DND-41 (cell line): ENCODE measurements around the gene RASA2.

Experiments used
- ATAC-seq: fragments of 200-7000 bp; cut with Tn5 transposase; 3 replicates; pipeline ENCODE4 v1.9.1; 2021; ENCODE audit warnings: low read depth; ENCODE audit not compliant: insufficient read depth
- DNase-seq: peaks from one replicate; pipeline ENCODE4 v3.0.0-alpha.2; 2020
- H2AFZ ChIP-seq: 2 replicates; pipeline ENCODE4 v1.6.0; 2012; ENCODE audit warnings: low read depth, low read length
- H3K27ac ChIP-seq: 2 replicates; pipeline ENCODE4 v1.5.1; 2012; ENCODE audit warnings: low read length, inconsistent platforms
- H3K27me3 ChIP-seq: fragments of 200-600 bp; sonication (generic); 2 replicates; pipeline ENCODE4 v1.6.0; 2012; ENCODE audit warnings: low read length, mild to moderate bottlenecking, inconsistent platforms; ENCODE audit not compliant: insufficient read depth, poor library complexity
- H3K36me3 ChIP-seq: 2 replicates; pipeline ENCODE4 v1.5.1; 2012; ENCODE audit warnings: low read length, inconsistent platforms; ENCODE audit not compliant: insufficient read depth
- H3K4me1 ChIP-seq: 2 replicates; pipeline ENCODE4 v1.5.1; 2012; ENCODE audit warnings: mild to moderate bottlenecking, low read length; ENCODE audit not compliant: insufficient read depth
- H3K4me2 ChIP-seq: 2 replicates; pipeline ENCODE4 v1.6.0; 2012; ENCODE audit warnings: mild to moderate bottlenecking, moderate library complexity, low read length, inconsistent platforms; ENCODE audit not compliant: insufficient read depth
- H3K4me3 ChIP-seq, 2 experiments: fragments of 200-600 bp in 1 of 2; shearing (Covaris generic) in 1 of 2; 2 replicates each; pipeline ENCODE4 v1.5.1; 2012 to 2016; ENCODE audit warnings: inconsistent platforms in 2 of 2, low read length in 2 of 2, mild to moderate bottlenecking in 2 of 2, low read depth in 1 of 2, moderate library complexity in 1 of 2
- H3K79me2 ChIP-seq: 2 replicates; pipeline ENCODE4 v1.6.0; 2012; ENCODE audit warnings: low read length, inconsistent platforms; ENCODE audit not compliant: insufficient read depth
- H3K9ac ChIP-seq: 2 replicates; pipeline ENCODE4 v1.6.0; 2012; ENCODE audit warnings: low read depth, mild to moderate bottlenecking, inconsistent platforms, low read length, moderate library complexity
- H3K9me3 ChIP-seq: 2 replicates; pipeline ENCODE4 v1.5.1; 2012; ENCODE audit warnings: low read length, moderate library complexity, mild to moderate bottlenecking, inconsistent platforms; ENCODE audit not compliant: insufficient read depth, severe bottlenecking
- H4K20me1 ChIP-seq: 2 replicates; pipeline ENCODE4 v1.6.0; 2012; ENCODE audit warnings: low read length; ENCODE audit not compliant: insufficient read depth
- CTCF ChIP-seq: IDR thresholded peaks from 2 replicates; pipeline ENCODE4 v1.5.1; 2012; ENCODE audit warnings: borderline replicate concordance, low read length, moderate library complexity, mild to moderate bottlenecking; ENCODE audit not compliant: poor library complexity, severe bottlenecking; ENCODE audit errors: extremely low read depth
- EZH2 ChIP-seq: IDR thresholded peaks from 3 replicates; pipeline ENCODE4 v1.6.1; 2012; ENCODE audit warnings: borderline replicate concordance, low read depth, mild to moderate bottlenecking, moderate library complexity, low read length, inconsistent platforms; ENCODE audit not compliant: severe bottlenecking

RASA2 gene

GRCh38 chr3:141632779-141633374 lies 146.1 kb downstream of the RASA2 start:
- Histone ChIP-seq H3K27me3 (no peaks in the 10 kb centered on the region), H3K4me2 (no peak overlapping the region), H3K9ac (no peak overlapping the region), H3K4me3 (no peak overlapping the region), H3K4me1 (no peaks in the 10 kb centered on the region), H3K36me3 (no peaks in the 10 kb centered on the region), H2AFZ (no peak overlapping the region), H3K27ac (no peak overlapping the region), H3K9me3 (no peaks in the 10 kb centered on the region), H4K20me1 (no peaks in the 10 kb centered on the region), H3K79me2 (no peaks in the 10 kb centered on the region)
- ATAC-seq (no peak), DNase-seq (no peak)
- no peak for TF ChIP-seq CTCF
- no peak for TF ChIP-seq EZH2

DNA sequence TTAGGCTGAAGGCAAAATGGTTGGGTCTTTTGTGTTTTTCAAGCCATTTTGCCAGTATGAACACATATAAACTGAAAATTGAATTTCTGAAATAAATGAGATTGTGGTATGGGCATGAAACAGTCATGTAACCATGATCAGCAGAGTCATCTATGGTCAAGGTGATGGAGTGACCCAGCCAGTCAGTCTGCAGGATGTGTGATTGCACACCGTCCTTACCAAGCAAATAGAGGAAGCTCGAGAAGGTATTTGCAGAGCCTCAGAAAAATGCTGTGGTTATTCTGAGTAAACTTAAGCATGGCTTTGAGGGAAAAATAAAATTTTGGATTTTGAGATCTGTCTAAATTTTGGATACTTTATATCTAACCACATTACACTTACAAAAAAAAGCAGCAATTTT lies 155.4 kb downstream of the RASA2 start:
- H3K79me2 ChIP-seq = no peaks in the 10 kb centered on the region
- no peak for DNase-seq
- no peak for ATAC-seq
- no peak overlapping the region for H3K27ac ChIP-seq
- no peak overlapping the region for H3K4me2 ChIP-seq
- no peaks in the 10 kb centered on the region for H3K27me3 ChIP-seq
- H3K9me3 ChIP-seq = no peaks in the 10 kb centered on the region
- H3K4me1 ChIP-seq = no peaks in the 10 kb centered on the region
- H3K9ac ChIP-seq = no peak overlapping the region
- TF ChIP-seq CTCF (no peak), EZH2 (no peak)
- H3K4me3 ChIP-seq = no peak overlapping the region
- H3K36me3 ChIP-seq = no peaks in the 10 kb centered on the region
- no peak overlapping the region for H2AFZ ChIP-seq
- H4K20me1 ChIP-seq = no peaks in the 10 kb centered on the region

DNA sequence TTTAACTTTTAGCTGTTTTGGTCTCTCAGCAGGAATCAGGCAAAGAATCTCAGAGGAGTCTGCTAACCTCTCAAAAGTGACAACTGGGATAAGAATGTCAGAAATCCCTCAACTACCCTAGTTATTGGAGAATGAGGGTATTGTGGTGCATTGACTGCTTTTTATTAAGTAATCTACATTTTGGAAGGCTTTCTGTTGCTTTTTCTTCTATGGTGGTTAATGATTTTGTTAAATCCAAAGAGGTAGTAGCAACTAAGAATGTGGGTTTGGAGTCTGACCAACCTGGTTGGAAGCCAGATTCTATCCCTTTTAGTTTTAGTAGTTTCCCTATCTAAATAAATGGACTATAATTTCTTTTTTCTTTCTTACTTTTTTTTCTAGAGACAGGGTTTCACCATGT lies 156.6 kb downstream of the RASA2 start:
- Histone ChIP-seq H3K36me3 (no peaks in the 10 kb centered on the region), H3K27me3 (no peaks in the 10 kb centered on the region), H3K4me2 (no peak overlapping the region), H3K79me2 (no peaks in the 10 kb centered on the region), H3K27ac (no peak overlapping the region), H4K20me1 (no peaks in the 10 kb centered on the region), H3K4me3 (no peak overlapping the region), H2AFZ (no peak overlapping the region), H3K9me3 (no peaks in the 10 kb centered on the region), H3K4me1 (no peaks in the 10 kb centered on the region), H3K9ac (no peak overlapping the region)
- DNase-seq (no peak), ATAC-seq (no peak)
- TF ChIP-seq CTCF (no peak), EZH2 (no peak)

DNA sequence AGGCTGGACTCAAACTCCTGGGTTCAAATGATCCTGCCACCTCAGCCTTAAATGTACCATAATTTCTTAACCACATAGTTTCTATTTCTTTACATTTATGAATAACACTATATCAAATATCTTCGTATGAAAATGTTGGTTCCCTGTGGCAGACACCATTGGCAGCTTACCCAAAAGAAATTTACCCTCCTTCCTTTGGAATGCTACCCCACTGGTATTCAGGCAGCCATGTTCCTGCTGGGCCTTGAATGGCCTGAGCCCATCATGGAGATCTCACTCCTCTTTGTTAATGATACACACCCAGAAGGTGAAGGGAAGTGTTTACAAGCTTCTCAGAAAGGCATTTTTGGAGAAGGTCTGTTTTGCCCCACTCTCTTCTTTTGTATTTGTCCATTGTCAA lies 157.0 kb downstream of the RASA2 start:
- no peak overlapping the region for H2AFZ ChIP-seq
- H3K36me3 ChIP-seq = no peaks in the 10 kb centered on the region
- TF ChIP-seq CTCF (no peak), EZH2 (no peak)
- H3K4me3 ChIP-seq = no peak overlapping the region
- H3K9me3 ChIP-seq = no peaks in the 10 kb centered on the region
- no peak overlapping the region for H3K27ac ChIP-seq
- no peaks in the 10 kb centered on the region for H3K79me2 ChIP-seq
- H4K20me1 ChIP-seq = no peaks in the 10 kb centered on the region
- H3K27me3 ChIP-seq = no peaks in the 10 kb centered on the region
- no peaks in the 10 kb centered on the region for H3K4me1 ChIP-seq
- DNase-seq (no peak), ATAC-seq (no peak)
- H3K9ac ChIP-seq = no peak overlapping the region
- H3K4me2 ChIP-seq = no peak overlapping the region
